ENCODE measurements around the gene TMEM220. TPM values are rescaled to one million over a fixed set of nuclear protein-coding genes. Genes with fewer than 3 reads are reported as not detected.

Gene TMEM220
- total and polyA plus RNA-seq, 2 of the 4 experiments (the other 2 are of a cell fraction) = 1.1 to 1.9 TPM

GRCh38 chr17:10777131-10777807, 47.4 kb upstream of the TMEM220 start:
- Histone ChIP-seq H4K8ac (ENCODE audit: low read depth in 2 of 2, low read length in 2 of 2) (no peak overlapping the region), H4K5ac (ENCODE audit: low read depth, low read length) (no peak overlapping the region), H3K4me2 (ENCODE audit: low read depth, low read length) (no peak overlapping the region), H3K27ac (ENCODE audit: insufficient read depth, low read length) (no peak overlapping the region), H2AK9ac (replicated peaks; ENCODE audit: low read depth, low read length, poor library complexity) (no peak overlapping the region), H3K79me1 (ENCODE audit: low read depth in 1 of 2, low read length in 2 of 2) (no peaks in the 10 kb centered on the region), H3K18ac (ENCODE audit: low read depth, low read length) (no peak overlapping the region), H3K56ac (ENCODE audit: extremely low read depth, insufficient read depth, low read length) (no peak overlapping the region), H2BK5ac (ENCODE audit: low read depth, low read length, poor library complexity, severe bottlenecking) (no peak overlapping the region), H3K9me3 (ENCODE audit: control insufficient read depth, insufficient read depth, low read length) (no peaks in the 10 kb centered on the region), H3K27me3 (ENCODE audit: control insufficient read depth, insufficient read depth, low read length) (no peaks in the 10 kb centered on the region), H4K91ac (ENCODE audit: insufficient read depth, low read depth, low read length) (no peak overlapping the region), H2AK5ac (ENCODE audit: low read depth, low read length) (no peak overlapping the region), H3K36me3 (ENCODE audit: control insufficient read depth, insufficient read depth, low read length) (no peaks in the 10 kb centered on the region), H2AFZ (replicated peaks; ENCODE audit: low read length, poor library complexity) (no peak overlapping the region), H3K4ac (ENCODE audit: low read depth, low read length) (no peak overlapping the region), H3K14ac (replicated peaks; ENCODE audit: low read depth, low read length) (no peak overlapping the region), H2BK20ac (ENCODE audit: low read depth, low read length) (no peak overlapping the region), H3K4me1 (ENCODE audit: control insufficient read depth, insufficient read depth, low read length) (no peaks in the 10 kb centered on the region), H3K9ac (ENCODE audit: low read depth, low read length) (no peak overlapping the region), H3K9me1 (ENCODE audit: insufficient read depth, low read length) (no peaks in the 10 kb centered on the region), H3K23ac (ENCODE audit: low read depth, low read length) (no peak overlapping the region), H3K4me3 (ENCODE audit: insufficient read depth, low read depth, low read length) (no peak overlapping the region), H4K20me1 (ENCODE audit: insufficient read depth, low read length) (no peaks in the 10 kb centered on the region), H2BK15ac (ENCODE audit: low read depth, low read length) (no peak overlapping the region), H2BK120ac (ENCODE audit: low read depth, low read length) (no peak overlapping the region)
- ChIA-PET POLR2A (ENCODE audit: unreplicated experiment) (interaction anchor here (0.6 kb wide), 1 partner anchor 1132 kb away, joined by 5 read pairs; the partner anchor contains the start of gene USP43), CTCF (interaction anchor here (0.6 kb wide), 1 partner anchor 1009 kb away, joined by 3 read pairs; no protein-coding TSS in a partner anchor)
- DNase-seq (no peak), ATAC-seq (ENCODE audit: low read depth) (no peak)
- in situ Hi-C loops (cut with MboI; ENCODE audit: low sequenced_read_pairs) (no loop called here), dilution Hi-C loops (cut with HindIII; ENCODE audit: low sequenced_read_pairs, unreplicated experiment) (no loop called here), intact Hi-C loops (cut with micrococcal nuclease) (no loop called here)
- BruUV-seq (replicated peaks) = no TSS peak
- no CpG with 5 or more reads among the region's 11 CpGs for WGBS, 2 experiments (ENCODE audit: extremely low coverage in 2 of 2, insufficient read length in 1 of 2)
- TF ChIP-seq RCOR1 (IDR thresholded peaks at IDR 0.05; ENCODE audit: insufficient replicate concordance, low read length) = no peak
- no peak for TF ChIP-seq RFX5 (IDR thresholded peaks at IDR 0.05; ENCODE audit: low read depth, low read length)
- no peak for TF ChIP-seq MXI1 (IDR thresholded peaks at IDR 0.05; ENCODE audit: borderline replicate concordance, low read depth, low read length)
- no peak for TF ChIP-seq ELK1 (IDR thresholded peaks at IDR 0.05; ENCODE audit: borderline replicate concordance, low read depth, low read length)
- TF ChIP-seq, protein P1, sequence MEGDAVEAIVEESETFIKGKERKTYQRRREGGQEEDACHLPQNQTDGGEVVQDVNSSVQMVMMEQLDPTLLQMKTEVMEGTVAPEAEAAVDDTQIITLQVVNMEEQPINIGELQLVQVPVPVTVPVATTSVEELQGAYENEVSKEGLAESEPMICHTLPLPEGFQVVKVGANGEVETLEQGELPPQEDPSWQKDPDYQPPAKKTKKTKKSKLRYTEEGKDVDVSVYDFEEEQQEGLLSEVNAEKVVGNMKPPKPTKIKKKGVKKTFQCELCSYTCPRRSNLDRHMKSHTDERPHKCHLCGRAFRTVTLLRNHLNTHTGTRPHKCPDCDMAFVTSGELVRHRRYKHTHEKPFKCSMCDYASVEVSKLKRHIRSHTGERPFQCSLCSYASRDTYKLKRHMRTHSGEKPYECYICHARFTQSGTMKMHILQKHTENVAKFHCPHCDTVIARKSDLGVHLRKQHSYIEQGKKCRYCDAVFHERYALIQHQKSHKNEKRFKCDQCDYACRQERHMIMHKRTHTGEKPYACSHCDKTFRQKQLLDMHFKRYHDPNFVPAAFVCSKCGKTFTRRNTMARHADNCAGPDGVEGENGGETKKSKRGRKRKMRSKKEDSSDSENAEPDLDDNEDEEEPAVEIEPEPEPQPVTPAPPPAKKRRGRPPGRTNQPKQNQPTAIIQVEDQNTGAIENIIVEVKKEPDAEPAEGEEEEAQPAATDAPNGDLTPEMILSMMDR (conservative IDR thresholded peaks at IDR 0.05; ENCODE audit: low read depth, low read length) = no peak
- TF ChIP-seq CEBPB (IDR thresholded peaks at IDR 0.05; ENCODE audit: low read depth, low read length) = no peak

Measured in IMR-90 (cell line).